NCI-H2227 treated with DMSO at 0.1 percent for 48 hours (cell line): ENCODE data around the gene PDIA6.
"Not testable (repeated sequence)": the region's sequence is repeated elsewhere in the genome, so short reads cannot be mapped to it uniquely, and the experiment has no call there.

Source experiments
- DNase-seq: peaks from one replicate; lab custom pipeline; 2025; lab: John Stamatoyannopoulos, UW

The PDIA6 gene

GRCh38 chr2:10780821-10781220 is 31.8 kb downstream of the PDIA6 start:
- DNase-seq: not testable (repeated sequence)

- DNase-seq: no peak
Observed at GRCh38 chr2:10780491-10780820, 32.1 kb downstream of the PDIA6 start.

GRCh38 chr2:10779776-10780490 is 32.7 kb downstream of the PDIA6 start:
- no peak for DNase-seq

GRCh38 chr2:10778724-10779115 is 33.9 kb downstream of the PDIA6 start:
- no peak for DNase-seq

GRCh38 chr2:10777842-10778723 is 34.5 kb downstream of the PDIA6 start:
- DNase-seq: no peak

- no peak for DNase-seq
Observed at GRCh38 chr2:10777111-10777841, 35.3 kb downstream of the PDIA6 start.

GRCh38 chr2:10776231-10776977 is 36.2 kb downstream of the PDIA6 start:
- no peak for DNase-seq

- DNase-seq: no peak
Observed at GRCh38 chr2:10775831-10776230, 36.8 kb downstream of the PDIA6 start.

GRCh38 chr2:10775021-10775780 is 37.4 kb downstream of the PDIA6 start:
- no peak for DNase-seq

GRCh38 chr2:10774394-10774793 is 38.2 kb downstream of the PDIA6 start:
- DNase-seq: no peak

GRCh38 chr2:10773821-10774341 is 38.7 kb downstream of the PDIA6 start:
- no peak for DNase-seq

GRCh38 chr2:10772868-10773215 is 39.7 kb downstream of the PDIA6 start:
- no peak for DNase-seq

- no peak for DNase-seq
Observed at GRCh38 chr2:10772201-10772867, 40.3 kb downstream of the PDIA6 start.

- DNase-seq: no peak
Observed at GRCh38 chr2:10771786-10772185, 40.8 kb downstream of the PDIA6 start.

GRCh38 chr2:10770956-10771750 is 41.4 kb downstream of the PDIA6 start:
- no peak for DNase-seq

- no peak for DNase-seq
Observed at GRCh38 chr2:10768063-10768507, 44.5 kb downstream of the PDIA6 start.

GRCh38 chr2:10765914-10766313 is 46.7 kb downstream of the PDIA6 start:
- no peak for DNase-seq

GRCh38 chr2:10765461-10765860 is 47.1 kb downstream of the PDIA6 start:
- no peak for DNase-seq

GRCh38 chr2:10764896-10765295 is 47.7 kb downstream of the PDIA6 start:
- no peak for DNase-seq
